GM19452 (cell line): ENCODE results near the gene KIF26A.
"Not testable (repeated sequence)": the region's sequence is repeated elsewhere in the genome, so short reads cannot be mapped to it uniquely, and the experiment has no call there.

ENCODE experiments used
- ATAC-seq: cut with Tn5 transposase; IDR thresholded peaks from one replicate; pipeline ENCODE4 v1.9.1; 2021; ENCODE audit not compliant: unreplicated experiment

Gene KIF26A

GRCh38 chr14:104142946-104143470 lies 4.6 kb downstream of the KIF26A start:
- no peak for ATAC-seq

- no peak for ATAC-seq
These were observed 5.4 kb downstream of the KIF26A start for GRCh38 chr14:104143521-104144452.

GRCh38 chr14:104144453-104144790 lies 6.0 kb downstream of the KIF26A start:
- no peak for ATAC-seq

- no peak for ATAC-seq
These were observed 6.8 kb downstream of the KIF26A start for GRCh38 chr14:104144911-104145825.

GRCh38 chr14:104145826-104146601 lies 7.6 kb downstream of the KIF26A start:
- no peak for ATAC-seq

GRCh38 chr14:104146651-104147345 lies 8.4 kb downstream of the KIF26A start:
- no peak for ATAC-seq

- ATAC-seq: no peak
These were observed 9.1 kb downstream of the KIF26A start for GRCh38 chr14:104147346-104148125.

- no peak for ATAC-seq
These were observed 10.3 kb downstream of the KIF26A start for GRCh38 chr14:104148433-104149277.

GRCh38 chr14:104149278-104149595 lies 10.8 kb downstream of the KIF26A start:
- ATAC-seq: no peak

GRCh38 chr14:104149617-104150135 lies 11.3 kb downstream of the KIF26A start:
- ATAC-seq: no peak

GRCh38 chr14:104150136-104151025 lies 12.0 kb downstream of the KIF26A start:
- no peak for ATAC-seq

GRCh38 chr14:104151026-104151381 lies 12.6 kb downstream of the KIF26A start:
- ATAC-seq: no peak

- no peak for ATAC-seq
These were observed 13.3 kb downstream of the KIF26A start for GRCh38 chr14:104151566-104152245.

GRCh38 chr14:104152246-104152575 lies 13.8 kb downstream of the KIF26A start:
- ATAC-seq: no peak

GRCh38 chr14:104152686-104153393 lies 14.5 kb downstream of the KIF26A start:
- no peak for ATAC-seq

- not testable (repeated sequence) for ATAC-seq
These were observed 15.0 kb downstream of the KIF26A start for GRCh38 chr14:104153394-104153755.

GRCh38 chr14:104154246-104154645 lies 15.9 kb downstream of the KIF26A start:
- ATAC-seq: no peak
